Ishikawa (cell line): Measurements from ENCODE around the gene EPB41L4B.

ENCODE experiments used
- CEBPB ChIP-seq: IDR thresholded peaks from 2 replicates; pipeline ENCODE4 v1.6.1; 2012
- CREB1 ChIP-seq: IDR thresholded peaks from 2 replicates; pipeline ENCODE4 v1.6.1; 2012; ENCODE audit warnings: low read depth
- EGR1 ChIP-seq: IDR thresholded peaks from 2 replicates; pipeline ENCODE4 v1.6.1; 2012
- EP300 ChIP-seq: IDR thresholded peaks from 2 replicates; pipeline ENCODE4 v1.6.1; 2012; ENCODE audit warnings: borderline replicate concordance
- FOXM1 ChIP-seq: IDR thresholded peaks from 2 replicates; pipeline ENCODE4 v1.6.1; 2012; ENCODE audit warnings: low read depth, borderline replicate concordance
- NFIC ChIP-seq: IDR thresholded peaks from 2 replicates; pipeline ENCODE4 v1.6.1; 2012
- RAD21 ChIP-seq: IDR thresholded peaks from 2 replicates; pipeline ENCODE4 v1.6.1; 2012; ENCODE audit warnings: low read depth
- TAF1 ChIP-seq: IDR thresholded peaks from 2 replicates; pipeline ENCODE4 v1.6.1; 2012; ENCODE audit warnings: low read depth, mild to moderate bottlenecking
- TCF12 ChIP-seq: IDR thresholded peaks from 2 replicates; pipeline ENCODE4 v1.6.1; 2012; ENCODE audit warnings: low read depth
- TEAD4 ChIP-seq: IDR thresholded peaks from 2 replicates; pipeline ENCODE4 v1.6.1; 2012
- YY1 ChIP-seq: IDR thresholded peaks from 2 replicates; pipeline ENCODE4 v1.6.1; 2012; ENCODE audit warnings: low read depth
- ZBTB7A ChIP-seq: IDR thresholded peaks from 2 replicates; pipeline ENCODE4 v1.6.1; 2012; ENCODE audit warnings: low read depth
- TF ChIP-seq, protein P1 (sequence below): IDR thresholded peaks from 2 replicates; pipeline ENCODE4 v1.6.1; 2012
- TF ChIP-seq, protein P2 (sequence below): IDR thresholded peaks from 2 replicates; pipeline ENCODE4 v1.6.1; 2012; ENCODE audit warnings: low read depth, mild to moderate bottlenecking
- TF ChIP-seq, protein P3 (sequence below): IDR thresholded peaks from 2 replicates; pipeline ENCODE4 v1.6.1; 2012

The EPB41L4B gene

DNA sequence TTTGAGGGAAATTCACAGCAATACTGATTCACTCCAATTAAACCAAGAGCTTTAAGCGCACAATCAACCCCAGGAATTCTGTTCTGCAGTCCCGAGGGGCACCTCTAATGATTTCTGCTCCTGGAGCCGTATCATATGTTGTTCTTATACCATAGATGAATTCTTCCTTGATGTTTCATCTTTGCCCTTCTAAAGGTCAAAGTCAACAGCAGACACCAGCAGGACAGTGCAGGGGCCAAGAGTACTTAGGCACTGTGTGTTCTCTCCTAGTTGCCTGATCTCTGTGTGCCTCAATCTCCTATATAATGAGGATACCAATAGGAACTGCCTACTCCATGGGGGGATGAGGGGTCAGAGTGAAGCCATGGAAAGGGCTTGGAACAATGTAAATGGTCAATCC, 16.5 kb downstream of the EPB41L4B start:
- TF ChIP-seq FOXM1: no peak
- TF ChIP-seq, protein P1, sequence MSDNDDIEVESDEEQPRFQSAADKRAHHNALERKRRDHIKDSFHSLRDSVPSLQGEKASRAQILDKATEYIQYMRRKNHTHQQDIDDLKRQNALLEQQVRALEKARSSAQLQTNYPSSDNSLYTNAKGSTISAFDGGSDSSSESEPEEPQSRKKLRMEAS: no peak
- TF ChIP-seq RAD21: no peak
- no peak for TF ChIP-seq TAF1
- TF ChIP-seq, protein P2, sequence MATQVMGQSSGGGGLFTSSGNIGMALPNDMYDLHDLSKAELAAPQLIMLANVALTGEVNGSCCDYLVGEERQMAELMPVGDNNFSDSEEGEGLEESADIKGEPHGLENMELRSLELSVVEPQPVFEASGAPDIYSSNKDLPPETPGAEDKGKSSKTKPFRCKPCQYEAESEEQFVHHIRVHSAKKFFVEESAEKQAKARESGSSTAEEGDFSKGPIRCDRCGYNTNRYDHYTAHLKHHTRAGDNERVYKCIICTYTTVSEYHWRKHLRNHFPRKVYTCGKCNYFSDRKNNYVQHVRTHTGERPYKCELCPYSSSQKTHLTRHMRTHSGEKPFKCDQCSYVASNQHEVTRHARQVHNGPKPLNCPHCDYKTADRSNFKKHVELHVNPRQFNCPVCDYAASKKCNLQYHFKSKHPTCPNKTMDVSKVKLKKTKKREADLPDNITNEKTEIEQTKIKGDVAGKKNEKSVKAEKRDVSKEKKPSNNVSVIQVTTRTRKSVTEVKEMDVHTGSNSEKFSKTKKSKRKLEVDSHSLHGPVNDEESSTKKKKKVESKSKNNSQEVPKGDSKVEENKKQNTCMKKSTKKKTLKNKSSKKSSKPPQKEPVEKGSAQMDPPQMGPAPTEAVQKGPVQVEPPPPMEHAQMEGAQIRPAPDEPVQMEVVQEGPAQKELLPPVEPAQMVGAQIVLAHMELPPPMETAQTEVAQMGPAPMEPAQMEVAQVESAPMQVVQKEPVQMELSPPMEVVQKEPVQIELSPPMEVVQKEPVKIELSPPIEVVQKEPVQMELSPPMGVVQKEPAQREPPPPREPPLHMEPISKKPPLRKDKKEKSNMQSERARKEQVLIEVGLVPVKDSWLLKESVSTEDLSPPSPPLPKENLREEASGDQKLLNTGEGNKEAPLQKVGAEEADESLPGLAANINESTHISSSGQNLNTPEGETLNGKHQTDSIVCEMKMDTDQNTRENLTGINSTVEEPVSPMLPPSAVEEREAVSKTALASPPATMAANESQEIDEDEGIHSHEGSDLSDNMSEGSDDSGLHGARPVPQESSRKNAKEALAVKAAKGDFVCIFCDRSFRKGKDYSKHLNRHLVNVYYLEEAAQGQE: no peak
- TF ChIP-seq YY1: no peak
- no peak for TF ChIP-seq NFIC

DNA sequence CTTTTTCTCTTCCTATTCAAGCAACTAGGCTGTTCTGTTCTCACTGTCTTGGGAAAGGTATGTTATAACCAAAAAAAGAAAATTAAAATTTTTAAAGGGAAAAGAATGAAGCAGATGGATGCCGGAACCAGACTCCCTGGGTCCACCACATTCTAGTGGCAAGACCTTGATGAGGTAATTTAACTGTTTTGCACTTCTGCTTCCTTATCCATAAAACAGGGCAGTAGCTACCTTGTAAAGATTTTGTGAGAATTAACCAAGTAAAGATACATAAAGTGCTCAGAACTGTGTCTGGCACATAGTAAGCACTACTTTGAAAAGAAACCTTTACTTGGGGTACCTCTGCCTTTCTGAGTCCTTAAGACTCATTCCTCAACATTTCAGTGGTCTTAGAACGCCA, 17.0 kb downstream of the EPB41L4B start:
- TF ChIP-seq, protein P3, sequence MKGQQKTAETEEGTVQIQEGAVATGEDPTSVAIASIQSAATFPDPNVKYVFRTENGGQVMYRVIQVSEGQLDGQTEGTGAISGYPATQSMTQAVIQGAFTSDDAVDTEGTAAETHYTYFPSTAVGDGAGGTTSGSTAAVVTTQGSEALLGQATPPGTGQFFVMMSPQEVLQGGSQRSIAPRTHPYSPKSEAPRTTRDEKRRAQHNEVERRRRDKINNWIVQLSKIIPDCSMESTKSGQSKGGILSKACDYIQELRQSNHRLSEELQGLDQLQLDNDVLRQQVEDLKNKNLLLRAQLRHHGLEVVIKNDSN: no peak
- TF ChIP-seq CREB1 (no peak), EGR1 (no peak), EP300 (no peak), ZBTB7A (no peak), FOXM1 (no peak), TEAD4 (no peak), TCF12 (no peak), NFIC (no peak)
- TF ChIP-seq, protein P2: no peak

DNA sequence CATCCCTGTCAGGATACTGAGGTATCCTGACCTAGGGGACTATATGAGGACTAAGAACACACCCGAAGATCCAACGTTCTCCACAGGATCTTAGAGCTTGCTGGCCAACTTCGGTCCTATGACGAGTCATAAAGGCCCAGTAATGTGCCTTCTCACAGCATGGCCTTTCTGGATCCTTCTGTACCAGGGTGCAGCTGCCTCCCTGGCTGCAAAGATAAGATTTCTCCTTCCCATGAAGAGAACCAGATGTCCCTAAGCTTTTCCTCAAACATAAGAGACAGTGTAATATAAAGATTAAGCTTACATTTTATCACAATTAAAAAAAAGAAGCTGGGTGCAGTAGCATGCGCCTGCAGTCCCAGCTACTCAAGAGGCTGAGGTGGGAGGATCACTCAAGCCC, 18.3 kb downstream of the EPB41L4B start:
- TF ChIP-seq FOXM1 (no peak), RAD21 (no peak), TAF1 (no peak), NFIC (no peak), CREB1 (no peak), CEBPB (no peak), ZBTB7A (no peak), TCF12 (no peak), EGR1 (no peak), TEAD4 (no peak), YY1 (no peak)
- TF ChIP-seq, protein P3: no peak
- TF ChIP-seq, protein P2: no peak
- TF ChIP-seq, protein P1: no peak

DNA sequence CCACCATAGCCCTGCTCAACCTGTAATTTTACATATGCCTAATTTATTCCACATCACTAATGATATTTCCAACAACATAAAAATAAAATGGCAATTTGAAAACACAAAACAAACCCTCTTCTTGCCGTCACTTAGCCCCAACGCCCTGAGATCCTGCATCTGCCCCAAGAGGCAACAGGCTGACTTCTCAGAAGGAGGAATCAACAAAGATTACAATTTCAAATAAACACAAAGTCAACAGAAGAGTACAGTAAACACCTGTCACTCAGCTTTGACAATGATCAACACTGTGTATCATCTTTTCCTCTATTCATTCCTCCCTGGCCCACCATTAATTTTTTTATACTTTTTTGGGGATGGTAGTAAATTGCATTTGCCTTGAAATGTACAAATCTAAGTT, 19.8 kb downstream of the EPB41L4B start:
- TF ChIP-seq, protein P1: no peak
- TF ChIP-seq RAD21: no peak
- TF ChIP-seq TAF1: no peak
- no peak for TF ChIP-seq TEAD4
- no peak for TF ChIP-seq ZBTB7A
- TF ChIP-seq TCF12: no peak

DNA sequence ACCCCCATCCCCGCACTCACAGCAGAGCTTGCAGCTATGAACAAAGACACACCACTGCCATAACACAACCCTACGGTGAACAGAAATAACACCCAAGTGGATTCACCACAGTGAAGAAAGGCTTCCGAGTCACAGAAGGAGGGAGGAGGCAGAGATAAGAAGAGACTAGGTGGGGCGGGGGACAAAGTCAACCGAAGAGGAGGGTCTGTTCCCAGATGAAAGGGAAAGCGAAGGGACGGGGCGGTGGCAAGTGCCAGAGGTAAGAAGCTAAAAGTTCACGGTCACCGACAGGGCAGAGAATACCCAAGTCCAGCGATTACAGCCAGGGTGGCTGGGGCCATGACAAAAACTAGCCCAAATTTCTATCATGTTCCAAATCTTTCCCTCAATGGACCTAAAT, 21.0 kb downstream of the EPB41L4B start:
- TF ChIP-seq TCF12: no peak
- TF ChIP-seq EGR1: no peak
- TF ChIP-seq TEAD4: no peak
- no peak for TF ChIP-seq YY1
- no peak for TF ChIP-seq CREB1

DNA sequence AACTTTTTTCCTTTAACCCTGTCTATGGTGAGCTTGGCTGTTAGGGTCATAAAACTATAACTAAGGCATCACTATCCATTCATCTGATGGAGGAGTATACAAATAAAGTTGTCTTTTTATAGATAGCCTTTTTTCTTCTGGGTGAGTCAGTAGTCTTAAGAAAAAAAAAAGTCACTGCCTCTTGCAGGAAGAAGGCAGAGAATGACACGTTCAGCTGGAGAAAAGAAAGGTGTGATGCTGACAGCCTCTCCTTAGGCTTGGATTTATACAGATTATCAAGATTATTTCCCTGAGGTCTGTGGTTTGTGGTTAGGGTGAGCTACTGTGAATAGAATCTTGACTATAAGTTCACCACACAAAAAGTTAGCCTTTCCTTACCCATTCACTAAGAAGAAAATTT, 23.0 kb downstream of the EPB41L4B start:
- TF ChIP-seq TAF1 (no peak), YY1 (no peak), TCF12 (no peak), CREB1 (no peak), CEBPB (no peak)
